Measurements from ENCODE around the gene UQCR10.
A peak's percentile ranks its signal among the peaks of the same experiment; 100 is the strongest.

UQCR10 gene

DNA sequence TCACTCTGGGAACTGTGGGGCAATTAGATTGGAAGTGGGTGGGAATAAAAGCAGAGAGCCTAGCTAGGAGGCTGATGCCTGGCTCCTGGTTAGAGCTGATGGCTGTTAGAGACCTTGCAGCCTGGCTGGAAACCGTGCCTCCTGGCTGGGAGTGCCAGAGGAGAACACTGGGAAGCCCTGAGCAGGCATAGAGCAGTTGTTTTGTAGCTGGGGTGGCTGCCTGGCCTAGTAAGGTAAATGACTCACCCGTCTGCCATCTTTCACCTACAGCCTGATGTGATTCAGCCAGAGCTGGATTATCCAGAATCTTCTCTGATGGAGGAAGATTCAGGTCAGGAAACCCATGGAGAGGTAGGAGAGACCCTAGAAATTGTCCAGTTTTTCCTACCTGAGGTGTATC is 6.1 kb downstream of the UQCR10 start:
- H3K9me3 ChIP-seq (ENCODE audit: control insufficient read depth, low read length), result no peaks in the 10 kb centered on the region

DNA sequence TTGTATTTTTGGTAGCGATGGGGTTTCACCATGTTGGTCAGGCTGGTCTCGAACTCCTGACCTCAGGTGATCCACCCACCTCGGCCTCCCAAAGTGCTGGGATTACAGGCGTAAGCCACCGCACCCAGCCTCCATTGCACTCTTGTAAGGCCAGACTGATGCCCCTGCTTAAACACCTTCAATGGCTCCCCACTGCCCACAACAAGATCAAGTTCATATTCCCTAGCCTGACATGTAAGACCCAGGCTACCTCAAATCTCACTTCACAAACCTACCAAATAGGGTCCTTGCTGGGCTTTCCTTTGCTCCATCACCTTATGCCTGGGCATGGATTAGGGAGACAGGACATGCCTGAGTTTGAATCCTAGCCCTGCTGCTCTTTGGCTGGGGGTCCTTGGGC is 13.1 kb downstream of the UQCR10 start:
- no peak overlapping the region for H3K4me3 ChIP-seq (ENCODE audit: low read depth, low read length)
- H3K4me2 ChIP-seq (ENCODE audit: low read length), result no peak overlapping the region
- no peaks in the 10 kb centered on the region for H3K36me3 ChIP-seq (ENCODE audit: control insufficient read depth, insufficient read depth, low read length)
- H3K27me3 ChIP-seq (ENCODE audit: control insufficient read depth, insufficient read depth, low read length), result no peaks in the 10 kb centered on the region
- H3K4me1 ChIP-seq, result peaks cover 14% of the 10 kb centered on the region
- no peaks in the 10 kb centered on the region for H3K79me2 ChIP-seq
- H3K27ac ChIP-seq, result peak overlapping the region; percentile 43
- H3K9ac ChIP-seq, result no peak overlapping the region
- TF ChIP-seq, protein P1, sequence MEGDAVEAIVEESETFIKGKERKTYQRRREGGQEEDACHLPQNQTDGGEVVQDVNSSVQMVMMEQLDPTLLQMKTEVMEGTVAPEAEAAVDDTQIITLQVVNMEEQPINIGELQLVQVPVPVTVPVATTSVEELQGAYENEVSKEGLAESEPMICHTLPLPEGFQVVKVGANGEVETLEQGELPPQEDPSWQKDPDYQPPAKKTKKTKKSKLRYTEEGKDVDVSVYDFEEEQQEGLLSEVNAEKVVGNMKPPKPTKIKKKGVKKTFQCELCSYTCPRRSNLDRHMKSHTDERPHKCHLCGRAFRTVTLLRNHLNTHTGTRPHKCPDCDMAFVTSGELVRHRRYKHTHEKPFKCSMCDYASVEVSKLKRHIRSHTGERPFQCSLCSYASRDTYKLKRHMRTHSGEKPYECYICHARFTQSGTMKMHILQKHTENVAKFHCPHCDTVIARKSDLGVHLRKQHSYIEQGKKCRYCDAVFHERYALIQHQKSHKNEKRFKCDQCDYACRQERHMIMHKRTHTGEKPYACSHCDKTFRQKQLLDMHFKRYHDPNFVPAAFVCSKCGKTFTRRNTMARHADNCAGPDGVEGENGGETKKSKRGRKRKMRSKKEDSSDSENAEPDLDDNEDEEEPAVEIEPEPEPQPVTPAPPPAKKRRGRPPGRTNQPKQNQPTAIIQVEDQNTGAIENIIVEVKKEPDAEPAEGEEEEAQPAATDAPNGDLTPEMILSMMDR (IDR thresholded peaks at IDR 0.05), result no peak
- no peaks in the 10 kb centered on the region for H3K9me3 ChIP-seq (ENCODE audit: control insufficient read depth, low read length)
- H2AFZ ChIP-seq, result no peak overlapping the region

More for the DNA sequence above, 6.1 kb downstream of the UQCR10 start:
- Histone ChIP-seq H3K4me3 (ENCODE audit: low read depth, low read length) (no peak overlapping the region), H3K4me1 (no peaks in the 10 kb centered on the region), H3K27ac (no peak overlapping the region), H3K36me3 (ENCODE audit: control insufficient read depth, insufficient read depth, low read length) (no peaks in the 10 kb centered on the region), H3K9ac (no peak overlapping the region), H2AFZ (no peak overlapping the region), H3K27me3 (ENCODE audit: control insufficient read depth, insufficient read depth, low read length) (no peaks in the 10 kb centered on the region), H3K4me2 (ENCODE audit: low read length) (no peak overlapping the region), H3K79me2 (no peaks in the 10 kb centered on the region)
- TF ChIP-seq, protein P1 (IDR thresholded peaks at IDR 0.05), result no peak

DNA sequence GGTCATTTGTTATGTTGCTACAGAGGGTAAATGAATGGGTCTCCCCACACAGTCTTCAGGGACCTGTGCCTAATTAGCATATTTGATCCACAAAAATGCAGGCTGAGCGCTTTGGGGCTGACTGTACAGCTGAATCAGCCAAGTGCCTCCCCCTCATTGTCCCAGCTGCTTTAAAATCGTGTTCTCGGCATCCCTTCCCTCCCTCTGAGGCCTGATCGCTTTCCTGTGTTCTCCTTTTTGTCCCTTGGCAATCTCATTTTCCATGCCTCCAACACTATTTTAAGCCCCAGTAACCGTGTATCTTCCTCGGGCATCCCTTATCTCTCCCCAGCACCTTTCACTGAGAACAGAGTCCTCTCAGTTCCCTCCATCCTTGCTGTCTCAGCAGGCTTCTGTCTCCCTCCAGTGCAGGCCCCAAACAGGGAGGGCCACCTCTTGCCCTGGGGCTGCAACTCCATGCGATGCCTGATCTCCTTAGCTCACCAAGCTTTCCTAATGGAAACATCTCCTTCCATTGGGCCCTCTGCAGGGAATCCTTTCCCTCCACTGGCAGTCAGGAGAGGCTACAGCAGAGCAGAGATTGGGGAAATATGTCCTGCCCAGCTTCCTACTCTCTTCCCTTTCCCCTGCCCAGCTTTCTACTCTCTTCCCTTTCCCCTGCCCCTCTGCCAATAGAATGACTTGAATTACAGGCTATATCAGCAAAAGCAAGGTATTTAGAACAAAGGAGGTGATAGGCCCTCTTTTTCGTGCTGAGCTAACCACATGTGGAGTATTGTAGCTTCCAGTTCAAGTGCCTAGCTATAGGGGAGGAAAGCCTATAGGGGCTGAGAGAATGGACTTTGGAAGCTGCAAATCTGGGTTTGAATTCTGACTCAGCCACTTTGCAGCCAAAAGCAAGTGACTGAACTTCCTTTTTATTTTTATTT is 13.8 kb downstream of the UQCR10 start:
- H3K27ac ChIP-seq, result peak overlapping the region; percentile 43
- H2AFZ ChIP-seq, result peak overlapping the region; percentile 69
- H3K4me2 ChIP-seq (ENCODE audit: low read length), result no peak overlapping the region
- H3K4me1 ChIP-seq, result peaks cover 14% of the 10 kb centered on the region
- H3K27me3 ChIP-seq (ENCODE audit: control insufficient read depth, insufficient read depth, low read length), result no peaks in the 10 kb centered on the region
- no peak overlapping the region for H3K4me3 ChIP-seq (ENCODE audit: low read depth, low read length)
- no peaks in the 10 kb centered on the region for H3K79me2 ChIP-seq
- no peaks in the 10 kb centered on the region for H3K9me3 ChIP-seq (ENCODE audit: control insufficient read depth, low read length)
- no peaks in the 10 kb centered on the region for H3K36me3 ChIP-seq (ENCODE audit: control insufficient read depth, insufficient read depth, low read length)
- TF ChIP-seq, protein P1 (IDR thresholded peaks at IDR 0.05), result no peak
- no peak overlapping the region for H3K9ac ChIP-seq

DNA sequence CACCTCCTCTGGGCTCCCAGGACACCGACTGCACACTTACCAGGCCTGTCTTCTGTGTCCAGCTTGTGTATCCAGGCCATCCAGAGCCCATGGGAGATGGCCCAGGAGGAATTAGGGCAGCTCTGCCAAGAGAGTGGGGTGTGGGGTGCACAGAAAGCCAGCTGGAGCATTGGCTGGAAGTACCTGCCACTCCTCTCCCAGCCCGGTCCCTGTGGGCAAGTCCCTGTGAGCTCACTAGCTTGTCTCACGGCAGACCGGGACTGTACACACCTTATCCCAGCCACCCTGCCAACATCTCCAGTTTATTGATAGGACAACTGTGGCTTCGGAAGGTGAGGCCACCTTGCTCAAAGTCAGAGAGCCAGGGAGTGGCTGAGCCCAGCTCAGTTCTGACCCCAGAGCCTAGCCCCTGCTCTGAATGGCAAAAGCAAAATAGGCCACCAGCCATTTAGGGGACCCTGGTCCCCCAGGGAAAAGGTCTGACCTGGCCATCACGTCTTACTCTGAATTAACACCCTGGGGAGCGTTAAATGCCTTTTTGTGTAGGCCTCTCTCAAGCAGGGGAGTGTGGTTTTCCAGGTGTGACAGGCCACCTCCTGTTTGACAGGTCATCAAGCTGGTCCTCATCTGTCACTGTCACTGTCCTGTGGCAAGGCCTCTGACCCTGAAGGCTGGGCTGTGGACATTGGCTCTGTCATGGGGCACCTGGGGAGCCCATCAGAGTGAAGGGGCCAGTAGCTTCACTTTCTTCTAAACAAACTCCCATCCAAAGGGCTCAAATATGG is 15.1 kb downstream of the UQCR10 start:
- Histone ChIP-seq H2AFZ (peak overlapping the region; percentile 68), H3K9ac (no peak overlapping the region), H3K27ac (peak overlapping the region; percentile 24)

More for the DNA sequence above, 15.1 kb downstream of the UQCR10 start:
- Histone ChIP-seq H3K4me3 (ENCODE audit: low read depth, low read length) (no peak overlapping the region), H3K36me3 (ENCODE audit: control insufficient read depth, insufficient read depth, low read length) (no peaks in the 10 kb centered on the region), H3K9me3 (ENCODE audit: control insufficient read depth, low read length) (no peaks in the 10 kb centered on the region), H3K4me1 (peaks cover 14% of the 10 kb centered on the region), H3K4me2 (ENCODE audit: low read length) (no peak overlapping the region), H3K27me3 (ENCODE audit: control insufficient read depth, insufficient read depth, low read length) (no peaks in the 10 kb centered on the region), H3K79me2 (no peaks in the 10 kb centered on the region)
- TF ChIP-seq, protein P1 (IDR thresholded peaks at IDR 0.05), result no peak
